ENCODE data around the gene COPS8.

The COPS8 gene

GRCh38 chr2:237085248-237086221, at the start of gene COPS8:
TSS of gene COPS8 (plus strand) at chr2:237085889. CDS start at chr2:237085965, 76 bp downstream.
- DNase-seq = peak; percentile 94
- in situ Hi-C loops (cut with HindIII; ENCODE audit: low pct_ligation_motif_present, low pct_unique_long_range_greater_than_20kb, low sequenced_read_pairs) = no loop called here

GRCh38 chr2:237039301-237040031, 46.2 kb upstream of the COPS8 start:
- in situ Hi-C loops (cut with HindIII; ENCODE audit: low pct_ligation_motif_present, low pct_unique_long_range_greater_than_20kb, low sequenced_read_pairs) = no loop called here
- no peak for DNase-seq

DNA sequence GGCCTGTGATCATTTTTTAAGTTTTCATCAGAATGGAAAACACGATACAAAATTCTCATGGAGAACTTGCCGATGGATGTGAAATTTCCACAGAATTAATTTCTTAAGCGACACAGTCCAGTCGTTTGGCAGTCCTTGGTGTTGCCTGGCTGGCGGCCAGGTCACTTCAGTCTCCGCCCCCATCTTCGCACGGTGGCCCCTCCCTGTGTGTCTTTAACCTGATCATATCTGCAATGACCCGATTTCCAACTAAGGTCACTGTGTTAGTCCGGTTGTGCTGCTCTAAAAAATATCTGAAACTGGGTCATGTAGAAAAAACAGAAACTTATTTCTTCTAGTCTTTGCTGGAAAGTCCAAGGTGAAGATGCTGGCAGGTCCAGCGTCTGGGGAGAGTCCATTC, 44.5 kb upstream of the COPS8 start:
- DNase-seq = no peak
- in situ Hi-C loops (cut with HindIII; ENCODE audit: low pct_ligation_motif_present, low pct_unique_long_range_greater_than_20kb, low sequenced_read_pairs) = no loop called here

DNA sequence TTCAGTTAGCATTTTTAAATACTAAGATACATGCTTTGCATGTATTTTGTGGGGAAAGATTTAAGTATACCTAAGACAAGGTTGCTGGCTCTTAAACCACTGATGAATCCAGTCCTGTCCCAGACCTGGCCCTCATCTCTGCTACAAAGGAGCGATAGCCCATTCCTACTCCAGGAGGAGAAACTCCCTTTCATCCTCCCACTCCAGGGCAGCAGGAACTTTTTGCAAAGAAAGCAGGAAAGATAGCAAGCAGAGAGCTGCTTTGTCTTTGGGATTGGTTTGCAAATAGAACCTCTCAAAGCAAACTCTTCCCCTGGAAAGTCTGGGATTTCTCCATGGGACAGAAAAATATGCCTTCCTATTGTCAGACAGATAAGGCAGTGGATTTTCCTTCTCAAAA, 43.6 kb upstream of the COPS8 start:
- no peak for DNase-seq
- in situ Hi-C loops (cut with HindIII; ENCODE audit: low pct_ligation_motif_present, low pct_unique_long_range_greater_than_20kb, low sequenced_read_pairs) = no loop called here

DNA sequence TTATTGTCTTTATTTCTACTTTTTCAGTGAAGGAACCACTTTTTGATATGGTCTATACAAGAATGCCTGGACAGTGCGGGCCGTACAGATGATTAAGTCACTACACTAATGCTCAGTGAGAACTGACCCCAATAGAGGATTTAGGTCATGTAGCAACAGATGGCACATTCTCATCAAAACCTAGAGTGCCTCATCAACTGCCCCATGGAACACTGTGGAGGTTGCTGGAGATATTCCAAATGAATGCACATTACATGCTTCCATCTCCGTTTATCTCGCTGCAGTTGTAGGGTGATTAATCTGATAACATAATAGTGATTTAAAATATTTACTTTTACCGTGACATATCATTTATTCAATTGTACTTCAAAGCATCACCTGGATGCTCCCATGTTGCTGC, 41.8 kb upstream of the COPS8 start:
- no peak for DNase-seq
- in situ Hi-C loops (cut with HindIII; ENCODE audit: low pct_ligation_motif_present, low pct_unique_long_range_greater_than_20kb, low sequenced_read_pairs) = no loop called here

DNA sequence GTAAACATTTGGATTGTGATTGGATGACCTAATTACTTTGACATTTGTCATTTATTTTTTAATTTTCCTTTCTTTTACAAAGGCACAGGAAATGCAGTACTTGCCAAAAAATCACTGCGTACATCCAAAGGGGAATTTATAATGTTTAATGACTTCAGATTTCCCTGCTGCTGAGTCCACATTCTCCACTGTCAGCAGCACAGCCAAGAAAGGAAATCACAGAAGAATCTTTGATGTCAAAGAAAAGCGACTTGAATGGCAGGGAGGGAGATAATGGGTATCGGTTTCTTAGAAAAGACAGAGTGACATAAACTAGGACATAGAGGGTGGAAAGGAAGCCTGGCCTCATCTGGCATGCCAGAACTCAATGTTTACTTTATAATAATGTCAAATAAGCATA, 41.4 kb upstream of the COPS8 start:
- no peak for DNase-seq
- in situ Hi-C loops (cut with HindIII; ENCODE audit: low pct_ligation_motif_present, low pct_unique_long_range_greater_than_20kb, low sequenced_read_pairs) = no loop called here

- in situ Hi-C loops (cut with HindIII; ENCODE audit: low pct_ligation_motif_present, low pct_unique_long_range_greater_than_20kb, low sequenced_read_pairs) = no loop called here
Observed at GRCh38 chr2:237045449-237045848, 40.2 kb upstream of the COPS8 start.

DNA sequence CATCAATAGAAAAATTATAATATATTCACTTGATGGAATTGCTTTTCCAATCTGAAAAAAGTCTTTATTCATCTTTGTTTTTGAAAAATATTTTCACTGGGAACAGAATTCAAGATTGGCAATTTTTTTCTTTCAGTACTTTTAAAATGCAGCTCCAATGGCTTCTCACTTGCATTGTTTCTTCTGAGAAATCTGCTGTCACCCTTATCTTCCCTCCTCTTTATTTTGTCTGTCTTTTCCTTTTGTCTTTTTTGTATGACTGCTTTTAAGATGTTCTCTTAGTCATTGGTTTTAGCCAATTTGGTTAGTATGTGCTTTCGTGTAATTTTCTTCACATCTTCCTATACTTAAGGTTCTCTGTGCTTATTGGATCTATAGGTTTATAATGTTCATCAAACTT, 37.1 kb upstream of the COPS8 start:
- no peak for DNase-seq
- in situ Hi-C loops (cut with HindIII; ENCODE audit: low pct_ligation_motif_present, low pct_unique_long_range_greater_than_20kb, low sequenced_read_pairs) = no loop called here

More at GRCh38 chr2:237045449-237045848, 40.2 kb upstream of the COPS8 start:
- no peak for DNase-seq

GRCh38 chr2:237051861-237052260, 33.8 kb upstream of the COPS8 start:
- in situ Hi-C loops (cut with HindIII; ENCODE audit: low pct_ligation_motif_present, low pct_unique_long_range_greater_than_20kb, low sequenced_read_pairs) = no loop called here
- DNase-seq = no peak

DNA sequence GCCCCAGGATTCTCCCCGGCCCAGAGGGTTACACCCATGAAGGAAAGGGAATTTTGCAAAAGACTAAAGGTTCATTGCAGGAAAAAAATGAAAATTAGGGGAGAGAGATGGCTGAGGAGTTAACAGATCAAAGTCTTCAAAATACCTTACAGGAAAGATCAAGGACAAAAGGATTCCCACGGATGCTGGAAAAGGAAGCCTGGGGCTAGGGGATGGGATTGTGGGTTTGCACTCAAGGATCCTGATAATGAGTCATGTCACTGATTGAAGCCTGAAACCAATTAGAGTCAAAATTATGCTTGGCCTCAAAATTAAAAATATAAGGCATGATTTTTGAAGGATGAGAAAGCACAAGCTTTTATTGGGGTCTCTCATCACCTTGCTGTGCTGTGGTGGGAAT, 32.6 kb upstream of the COPS8 start:
- no peak for DNase-seq
- in situ Hi-C loops (cut with HindIII; ENCODE audit: low pct_ligation_motif_present, low pct_unique_long_range_greater_than_20kb, low sequenced_read_pairs) = no loop called here

DNA sequence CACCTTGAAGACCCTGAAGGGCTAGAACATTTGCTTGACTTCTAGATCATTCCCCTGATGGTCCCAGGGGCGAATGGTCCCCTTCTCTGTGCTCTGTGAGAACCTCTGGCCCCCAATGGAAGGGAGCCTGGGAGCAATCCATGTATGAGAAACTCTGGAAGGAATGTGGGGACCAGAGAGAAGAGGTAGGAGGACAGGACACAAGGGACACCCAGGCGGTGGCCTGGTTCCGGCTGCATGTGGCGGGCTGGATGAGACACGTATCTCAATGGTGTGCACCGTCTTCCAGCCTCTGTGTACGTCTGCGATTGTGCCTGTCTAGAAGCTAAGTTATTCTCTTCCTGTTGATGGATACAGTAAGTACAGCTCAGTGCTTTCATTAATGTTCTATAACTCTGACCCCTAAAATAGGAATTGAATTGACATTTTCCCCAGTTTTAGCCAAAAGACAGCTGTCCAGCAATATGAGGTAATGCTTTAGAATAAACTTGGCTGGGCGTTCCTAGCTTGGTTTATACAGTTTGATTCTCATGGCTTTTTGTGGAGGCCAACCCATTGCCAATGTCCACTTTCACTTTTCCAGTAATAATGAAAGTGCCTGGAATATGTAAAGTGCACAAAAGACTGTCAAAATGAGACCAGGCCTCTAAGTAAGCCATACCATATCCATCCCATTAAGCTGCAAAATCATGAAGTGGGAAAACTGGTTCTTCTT, 30.1 kb upstream of the COPS8 start:
- in situ Hi-C loops (cut with HindIII; ENCODE audit: low pct_ligation_motif_present, low pct_unique_long_range_greater_than_20kb, low sequenced_read_pairs) = no loop called here
- no peak for DNase-seq

GRCh38 chr2:237056287-237056875, 29.3 kb upstream of the COPS8 start:
- in situ Hi-C loops (cut with HindIII; ENCODE audit: low pct_ligation_motif_present, low pct_unique_long_range_greater_than_20kb, low sequenced_read_pairs) = no loop called here

DNA sequence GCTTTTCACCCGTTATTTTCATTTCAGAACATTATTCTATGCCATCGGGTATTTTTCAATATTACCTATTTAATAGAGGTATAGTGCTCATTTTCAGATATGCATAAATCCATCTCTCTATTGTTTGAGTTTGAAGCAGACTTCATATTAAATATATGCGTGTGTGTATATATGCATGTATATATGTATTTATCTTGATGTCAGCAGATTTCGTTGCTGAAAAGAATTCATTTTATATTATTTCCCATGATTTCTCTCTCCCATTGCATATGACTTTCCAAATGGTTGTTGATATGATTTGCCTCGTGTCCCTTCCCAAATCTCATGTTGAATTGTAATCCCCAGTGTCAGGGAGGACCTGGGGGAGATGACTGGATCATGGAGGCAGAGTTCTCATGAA, 28.6 kb upstream of the COPS8 start:
- in situ Hi-C loops (cut with HindIII; ENCODE audit: low pct_ligation_motif_present, low pct_unique_long_range_greater_than_20kb, low sequenced_read_pairs) = no loop called here
- no peak for DNase-seq

More at GRCh38 chr2:237056287-237056875, 29.3 kb upstream of the COPS8 start:
- no peak for DNase-seq

GRCh38 chr2:237057893-237058300, 27.8 kb upstream of the COPS8 start:
- in situ Hi-C loops (cut with HindIII; ENCODE audit: low pct_ligation_motif_present, low pct_unique_long_range_greater_than_20kb, low sequenced_read_pairs) = no loop called here
- DNase-seq = no peak

GRCh38 chr2:237058423-237058822, 27.3 kb upstream of the COPS8 start:
- no peak for DNase-seq
- in situ Hi-C loops (cut with HindIII; ENCODE audit: low pct_ligation_motif_present, low pct_unique_long_range_greater_than_20kb, low sequenced_read_pairs) = no loop called here

- DNase-seq = no peak
- in situ Hi-C loops (cut with HindIII; ENCODE audit: low pct_ligation_motif_present, low pct_unique_long_range_greater_than_20kb, low sequenced_read_pairs) = no loop called here
Observed at GRCh38 chr2:237059155-237059875, 26.4 kb upstream of the COPS8 start.

DNA sequence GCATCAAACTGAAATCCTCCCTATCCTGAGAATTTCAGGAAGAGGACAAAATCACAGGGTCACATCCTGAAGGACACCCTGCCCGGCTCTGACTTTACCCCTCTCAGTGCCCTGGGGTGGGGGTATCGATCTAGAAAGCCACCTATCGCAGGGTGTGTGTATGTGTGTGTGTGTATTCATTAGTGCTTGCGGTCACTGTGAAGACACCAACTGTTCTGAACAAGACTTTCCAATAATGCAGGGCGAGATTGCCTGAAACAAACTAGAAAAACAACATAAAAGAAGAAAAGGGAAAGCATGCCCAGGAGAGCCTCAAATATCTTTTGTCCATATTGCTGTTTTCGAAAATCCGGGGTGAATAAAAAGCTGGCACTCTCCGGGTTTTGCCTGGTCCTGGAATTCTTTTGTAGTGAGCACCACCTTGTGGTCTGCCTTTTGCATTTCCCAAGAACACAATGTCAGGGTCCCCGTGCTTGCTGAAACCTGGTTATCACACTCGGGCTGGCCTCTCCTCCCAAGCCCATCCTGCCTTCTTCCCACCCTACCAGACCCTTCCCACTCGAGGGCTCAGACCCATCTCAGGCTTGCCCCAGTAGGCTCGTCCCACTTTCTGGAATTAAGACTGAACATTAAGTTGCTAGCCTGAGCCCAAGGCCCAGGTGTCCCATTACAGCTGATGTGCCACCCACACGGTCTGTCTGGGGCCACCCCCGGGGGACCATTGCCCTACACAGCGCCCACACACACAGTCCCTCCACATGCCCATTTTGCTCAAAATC, 25.0 kb upstream of the COPS8 start:
- in situ Hi-C loops (cut with HindIII; ENCODE audit: low pct_ligation_motif_present, low pct_unique_long_range_greater_than_20kb, low sequenced_read_pairs) = no loop called here
- peak; percentile 64 for DNase-seq

All from ACHN (cell line).